Endothelial cell of umbilical vein (primary cell): Measurements from ENCODE around the gene RAD51B. TPM values are rescaled to one million over a fixed set of nuclear protein-coding genes. Genes with fewer than 3 reads are reported as not detected.

Experiments used
- BruUV-seq: library from RNA; stranded (reverse); fragments of 400-500 nt; replicated peaks from 2 replicates; lab custom pipeline; 2021; lab: Mats Ljungman, UMichigan
- CTCF ChIA-PET: fragments of 300-600, 350-600 bp; sonication (Branson Sonifier 250); formaldehyde crosslinking; loops from one replicate; lab custom pipeline; 2021; ENCODE audit warnings: antibody characterized with exemption, inconsistent platforms; lab: Charles Lee
- POLR2A ChIA-PET: fragments of 300-600, 350-600 bp; sonication (Branson Sonifier 250); formaldehyde crosslinking; loops from one replicate; lab custom pipeline; 2021; ENCODE audit warnings: antibody characterized with exemption, inconsistent platforms; lab: Charles Lee
- DNase-seq: peaks from one replicate; pipeline ENCODE4 v3.0.0-alpha.2; 2011; ENCODE audit warnings: low read depth, low spot score
- FAIRE-seq: peaks from 2 replicates; lab custom pipeline; 2011; peaks lifted over from hg19 to GRCh38; lab: Jason Lieb, UNC
- H2AFZ ChIP-seq: 2 replicates; pipeline ENCODE4 v1.6.0; 2012; ENCODE audit warnings: low read depth, low read length, control low read depth, inconsistent platforms
- H3K27ac ChIP-seq: 2 replicates; pipeline ENCODE4 v1.5.1; 2011; ENCODE audit warnings: low read depth, mild to moderate bottlenecking, control low read depth, low read length, moderate library complexity; ENCODE audit not compliant: insufficient read depth
- H3K27me3 ChIP-seq, 2 experiments: 2 replicates each; pipeline versions ENCODE4 v1.6.0 to v1.6.1; 2011; ENCODE audit warnings: low read length in 2 of 2, mixed read lengths in 1 of 2; ENCODE audit not compliant: control insufficient read depth in 2 of 2, insufficient read depth in 2 of 2
- H3K36me3 ChIP-seq, 2 experiments: 2 replicates in 1 of 2; 3 replicates in 1 of 2; pipeline ENCODE4 v1.5.1; 2011; ENCODE audit warnings: low read length in 2 of 2, mild to moderate bottlenecking in 1 of 2, moderate library complexity in 1 of 2; ENCODE audit not compliant: control insufficient read depth in 2 of 2, insufficient read depth in 2 of 2; ENCODE audit errors: extremely low read depth in 1 of 2
- H3K4me1 ChIP-seq: 3 replicates; pipeline ENCODE4 v1.5.1; 2011; ENCODE audit warnings: mild to moderate bottlenecking, low read length; ENCODE audit not compliant: control insufficient read depth, insufficient read depth; ENCODE audit errors: extremely low read depth
- H3K4me2 ChIP-seq: 2 replicates; pipeline ENCODE4 v1.6.1; 2011; ENCODE audit warnings: low read length, control low read depth, mixed read lengths; ENCODE audit not compliant: insufficient read depth
- H3K4me3 ChIP-seq, 3 experiments: fragments of 200-600 bp in 1 of 3; sonication (generic), shearing (Covaris generic) in 1 of 3; replicated peaks in 1 of 3; 2 replicates each; pipeline ENCODE4 v1.5.1; 2011 to 2016; ENCODE audit warnings: control low read depth in 3 of 3, low read length in 3 of 3, mild to moderate bottlenecking in 2 of 3, inconsistent platforms in 1 of 3, low read depth in 1 of 3, moderate library complexity in 1 of 3; ENCODE audit not compliant: insufficient read depth in 1 of 3
- H3K79me2 ChIP-seq: 2 replicates; pipeline ENCODE4 v1.6.0; 2012; ENCODE audit warnings: low read length, inconsistent platforms; ENCODE audit not compliant: control insufficient read depth, insufficient read depth
- H3K9ac ChIP-seq: replicated peaks from 2 replicates; pipeline ENCODE3; 2011; ENCODE audit warnings: low read length, control low read depth; ENCODE audit not compliant: insufficient read depth; ENCODE audit errors: extremely low read depth
- H3K9me1 ChIP-seq: replicated peaks from 3 replicates; pipeline ENCODE4 v1.6.0; 2011; ENCODE audit warnings: mild to moderate bottlenecking, low read length; ENCODE audit not compliant: control insufficient read depth, insufficient read depth; ENCODE audit errors: extremely low read depth
- H3K9me3 ChIP-seq: replicated peaks from 2 replicates; pipeline ENCODE4 v1.5.1; 2012; ENCODE audit warnings: low read length, inconsistent platforms; ENCODE audit not compliant: control insufficient read depth, insufficient read depth
- H4K20me1 ChIP-seq: replicated peaks from 2 replicates; pipeline ENCODE3; 2011; ENCODE audit warnings: mild to moderate bottlenecking, low read length; ENCODE audit not compliant: control insufficient read depth, insufficient read depth; ENCODE audit errors: extremely low read depth
- CTCF ChIP-seq, 2 donors: IDR thresholded peaks; 1 replicate in 1 of 2; 2 replicates in 1 of 2; pipeline ENCODE4 v1.5.1; 2011; ENCODE audit warnings: low read length in 2 of 2, mild to moderate bottlenecking in 2 of 2, moderate library complexity in 2 of 2, control low read depth in 1 of 2, inconsistent platforms in 1 of 2, low read depth in 1 of 2; ENCODE audit not compliant: insufficient read depth in 1 of 2; ENCODE audit errors: extremely low read depth in 1 of 2
- EZH2 ChIP-seq: IDR thresholded peaks from 2 replicates; pipeline ENCODE4 v1.6.1; 2012; ENCODE audit warnings: borderline replicate concordance, low read depth, mild to moderate bottlenecking, moderate library complexity, low read length, inconsistent platforms; ENCODE audit not compliant: severe bottlenecking
- FOS ChIP-seq: IDR thresholded peaks from 2 replicates; pipeline ENCODE4 v1.6.1; 2011; ENCODE audit warnings: mild to moderate bottlenecking, low read length, moderate library complexity, borderline replicate concordance; ENCODE audit not compliant: insufficient read depth
- GATA2 ChIP-seq: IDR thresholded peaks from 2 replicates; pipeline ENCODE4 v1.7.0; 2011; ENCODE audit warnings: low read depth, mild to moderate bottlenecking, moderate library complexity, mixed read lengths, low read length; ENCODE audit not compliant: insufficient read length, insufficient read depth
- JUN ChIP-seq: IDR thresholded peaks from 2 replicates; pipeline ENCODE4 v1.6.1; 2011; ENCODE audit warnings: borderline replicate concordance, low read depth; ENCODE audit not compliant: insufficient read length, insufficient read depth
- MYC ChIP-seq: IDR thresholded peaks from one replicate; pipeline ENCODE4 v1.6.1; 2011; ENCODE audit warnings: mild to moderate bottlenecking, low read depth, low read length
- POLR2A ChIP-seq: IDR thresholded peaks from 2 replicates; pipeline ENCODE4 v1.6.1; 2012; ENCODE audit warnings: low read depth, mild to moderate bottlenecking, control low read depth, low read length
- POLR2AphosphoS5 ChIP-seq: IDR thresholded peaks from 2 replicates; pipeline ENCODE4 v1.6.1; 2012; ENCODE audit warnings: low read depth, mild to moderate bottlenecking, control low read depth, low read length, moderate library complexity; ENCODE audit not compliant: insufficient read depth
- dilution Hi-C: fragments of 300-500 bp; cut with MboI; formaldehyde crosslinking; loops from one replicate; pipeline ENCODE4 v1.15.0; 2019; ENCODE audit warnings: low sequenced_read_pairs; ENCODE audit not compliant: extremely low pct_ligation_motif_present
- intact Hi-C: fragments of 100-400 bp; cut with micrococcal nuclease; formaldehyde crosslinking; loops from one replicate; pipeline ENCODE4 v1.10.0; 2022
- polyA plus RNA-seq, 4 experiments: library from polyadenylated mRNA; depleted of rRNA in 3 of 4; stranded (reverse) in 3 of 4; unstranded in 1 of 4; fragments of >200 nt; gene quantifications; 2 replicates each; pipeline versions ENCODE4 v1.2.1 to v1.2.3, GENCODE V29; 2011 to 2012; ENCODE audit warnings: missing spikeins in 1 of 4
- total RNA-seq: library from RNA; stranded (reverse); gene quantifications from 2 replicates; pipeline ENCODE4 v1.2.3, GENCODE V29; 2021
- TF ChIP-seq, protein P1 (sequence below): IDR thresholded peaks from 2 replicates; pipeline ENCODE4 v1.6.1; 2011; ENCODE audit not compliant: insufficient read depth, insufficient read length

The RAD51B gene
- total and polyA plus RNA-seq, 2 donors (not counting 3 experiments of a cell fraction or from before 2014, with no cell fraction given), result 3.9 to 19.0 TPM

DNA sequence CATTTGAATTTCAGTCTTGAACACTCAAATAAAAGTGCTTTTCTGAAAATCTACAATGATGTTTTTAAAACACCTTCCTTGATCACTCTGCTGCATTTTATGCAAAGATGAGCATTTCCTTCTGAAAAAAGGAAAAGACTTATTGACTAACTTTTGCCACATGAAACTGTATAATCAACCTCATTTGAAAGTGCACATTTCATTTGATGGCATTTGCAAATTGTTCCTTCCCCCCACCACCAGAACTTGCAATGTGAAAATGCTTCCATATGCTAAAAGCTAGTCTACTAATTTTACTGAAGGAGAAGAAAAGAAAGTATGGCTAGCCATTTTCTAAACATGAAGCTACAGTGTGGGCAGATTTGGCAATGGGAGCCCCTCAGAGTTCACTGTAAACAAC is 159.2 kb downstream of the RAD51B start:
- no TSS peak for BruUV-seq

More for the DNA sequence above, 159.2 kb downstream of the RAD51B start:
- H3K9me3 ChIP-seq, result no peaks in the 10 kb centered on the region
- H3K4me1 ChIP-seq, result no peaks in the 10 kb centered on the region
- H3K36me3 ChIP-seq, result no peaks in the 10 kb centered on the region
- ChIA-PET POLR2A (no interaction called here), CTCF (no interaction called here)
- TF ChIP-seq EZH2, result no peak
- TF ChIP-seq JUN, result no peak
- TF ChIP-seq CTCF (IDR thresholded peaks at IDR 0.05; ENCODE audit: extremely low read depth in 1 of 2, insufficient read depth in 1 of 2, low read depth in 1 of 2, low read length in 2 of 2), result no peak
- TF ChIP-seq, protein P1, sequence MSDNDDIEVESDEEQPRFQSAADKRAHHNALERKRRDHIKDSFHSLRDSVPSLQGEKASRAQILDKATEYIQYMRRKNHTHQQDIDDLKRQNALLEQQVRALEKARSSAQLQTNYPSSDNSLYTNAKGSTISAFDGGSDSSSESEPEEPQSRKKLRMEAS, result no peak
- TF ChIP-seq GATA2, result no peak
- TF ChIP-seq POLR2A, result no peak
- TF ChIP-seq MYC, result no peak
- TF ChIP-seq FOS, result no peak
- TF ChIP-seq POLR2AphosphoS5, result no peak
- H3K9me1 ChIP-seq, result no peaks in the 10 kb centered on the region
- H3K27ac ChIP-seq, result no peak overlapping the region
- no peak overlapping the region for H3K9ac ChIP-seq
- no peaks in the 10 kb centered on the region for H3K27me3 ChIP-seq
- FAIRE-seq (no peak), DNase-seq (no peak)
- no peaks in the 10 kb centered on the region for H3K79me2 ChIP-seq
- intact Hi-C loops, result no loop called here
- dilution Hi-C loops, result no loop called here
- no peak overlapping the region for H2AFZ ChIP-seq
- no peaks in the 10 kb centered on the region for H4K20me1 ChIP-seq
- H3K4me3 ChIP-seq, result no peak overlapping the region
- H3K4me2 ChIP-seq, result no peak overlapping the region
